WTC11 (cell line): ENCODE data around the gene MRPS21. TPM values are rescaled to one million over a fixed set of nuclear protein-coding genes. Genes with fewer than 3 reads are reported as not detected.

ENCODE experiments used
- ATAC-seq: fragments of 200-7000 bp; cut with Tn5 transposase; 2 replicates; pipeline ENCODE4 v1.10.0; 2021; ENCODE audit warnings: mild to moderate bottlenecking, moderate library complexity
- CTCF ChIA-PET: fragments of 300-600 bp; sonication (Branson Sonifier 250); formaldehyde crosslinking; loops from one replicate; lab custom pipeline; 2021; ENCODE audit warnings: antibody characterized with exemption; lab: Charles Lee
- POLR2A ChIA-PET: fragments of 350-600 bp; sonication (Branson Sonifier 250); formaldehyde crosslinking; loops from one replicate; lab custom pipeline; 2021; ENCODE audit warnings: antibody characterized with exemption; lab: Charles Lee
- DNase-seq: peaks from one replicate; pipeline ENCODE4 v3.0.0; 2021; ENCODE audit warnings: low spot score
- H3K27ac Mint-ChIP-seq: 2 replicates; pipeline ENCODE4 v1.8.0; 2021; ENCODE audit warnings: mixed read lengths
- H3K27me3 Mint-ChIP-seq: 2 replicates; pipeline ENCODE4 v1.8.0; 2021; ENCODE audit warnings: low read depth, mild to moderate bottlenecking, moderate library complexity, mixed read lengths
- H3K36me3 Mint-ChIP-seq: 2 replicates; pipeline ENCODE4 v1.8.0; 2021; ENCODE audit warnings: mixed read lengths
- H3K4me1 Mint-ChIP-seq: 2 replicates; pipeline ENCODE4 v1.8.0; 2022; ENCODE audit warnings: mixed read lengths
- H3K4me3 Mint-ChIP-seq: 2 replicates; pipeline ENCODE4 v1.8.0; 2021; ENCODE audit warnings: mild to moderate bottlenecking, moderate library complexity, mixed read lengths
- H3K9me3 Mint-ChIP-seq: 2 replicates; pipeline ENCODE4 v1.8.0; 2021; ENCODE audit warnings: mixed read lengths
- ATF1 ChIP-seq: sonication (generic); formaldehyde crosslinking; IDR thresholded peaks from 2 replicates; pipeline ENCODE4 v1.8.1; 2023; ENCODE audit warnings: mild to moderate bottlenecking, moderate library complexity, missing genetic modification reagents
- CBFB ChIP-seq: sonication (generic); formaldehyde crosslinking; IDR thresholded peaks from 2 replicates; pipeline ENCODE4 v1.8.1; 2022; ENCODE audit warnings: mild to moderate bottlenecking, low read depth, missing genetic modification reagents
- CREB1 ChIP-seq: sonication (generic); formaldehyde crosslinking; IDR thresholded peaks from 2 replicates; pipeline ENCODE4 v1.8.0; 2023; ENCODE audit warnings: mild to moderate bottlenecking, missing genetic modification reagents
- E2F1 ChIP-seq: sonication (generic); formaldehyde crosslinking; IDR thresholded peaks from 2 replicates; pipeline ENCODE4 v1.8.0; 2022; ENCODE audit warnings: mild to moderate bottlenecking, missing genetic modification reagents
- JUN ChIP-seq: sonication (generic); formaldehyde crosslinking; IDR thresholded peaks from 2 replicates; pipeline ENCODE4 v1.8.0; 2023; ENCODE audit warnings: mild to moderate bottlenecking, missing genetic modification reagents
- MAX ChIP-seq: sonication (generic); formaldehyde crosslinking; IDR thresholded peaks from 2 replicates; pipeline ENCODE4 v1.8.0; 2022; ENCODE audit warnings: mild to moderate bottlenecking, missing genetic modification reagents
- NR2C2 ChIP-seq: sonication (generic); formaldehyde crosslinking; IDR thresholded peaks from 2 replicates; pipeline ENCODE4 v1.8.0; 2022; ENCODE audit warnings: mild to moderate bottlenecking, missing genetic modification reagents
- NR3C1 ChIP-seq: sonication (generic); formaldehyde crosslinking; conservative IDR thresholded peaks from 2 replicates; pipeline ENCODE4 v1.8.1; 2023; ENCODE audit warnings: low read depth, mild to moderate bottlenecking, missing genetic modification reagents
- RORB ChIP-seq: fragments of 250-450 bp; sonication (Bioruptor Pico); IDR thresholded peaks from 2 replicates; pipeline ENCODE4 v1.9.0; 2021; ENCODE audit warnings: mild to moderate bottlenecking
- SP1 ChIP-seq: sonication (generic); formaldehyde crosslinking; conservative IDR thresholded peaks from 2 replicates; pipeline ENCODE4 v1.8.1; 2022; ENCODE audit warnings: missing genetic modification reagents
- TCF7 ChIP-seq: sonication (generic); formaldehyde crosslinking; IDR thresholded peaks from 2 replicates; pipeline ENCODE4 v1.8.0; 2022; ENCODE audit warnings: mild to moderate bottlenecking, low read depth, missing genetic modification reagents, moderate library complexity
- TEAD4 ChIP-seq: sonication (generic); formaldehyde crosslinking; IDR thresholded peaks from 2 replicates; pipeline ENCODE4 v1.8.0; 2022; ENCODE audit warnings: mild to moderate bottlenecking, missing genetic modification reagents
- total RNA-seq: library from RNA; stranded (reverse); gene quantifications from 3 replicates; pipeline ENCODE4 v1.2.3, GENCODE V29; 2021
- TF ChIP-seq, protein P1 (sequence below): sonication (generic); formaldehyde crosslinking; IDR thresholded peaks from 2 replicates; pipeline ENCODE4 v1.8.0; 2022; ENCODE audit warnings: missing genetic modification reagents
- TF ChIP-seq, protein P2 (sequence below): fragments of 250-450 bp; sonication (Bioruptor Pico); IDR thresholded peaks from 2 replicates; pipeline ENCODE4 v1.9.0; 2021; ENCODE audit warnings: mild to moderate bottlenecking
- TF ChIP-seq, protein P3 (sequence below): sonication (generic); formaldehyde crosslinking; IDR thresholded peaks from 2 replicates; pipeline ENCODE4 v1.8.1; 2022; ENCODE audit warnings: low read depth, missing genetic modification reagents, borderline replicate concordance
- TF ChIP-seq, protein P4 (sequence below): sonication (generic); formaldehyde crosslinking; IDR thresholded peaks from 2 replicates; pipeline ENCODE4 v1.8.1; 2023; ENCODE audit warnings: mild to moderate bottlenecking, missing genetic modification reagents
- TF ChIP-seq, protein P5 (sequence below): fragments of 250-450 bp; sonication (Bioruptor Pico); IDR thresholded peaks from 2 replicates; pipeline ENCODE4 v2.1.2; 2022; ENCODE audit warnings: mild to moderate bottlenecking, moderate library complexity
- TF ChIP-seq, protein P6 (sequence below): fragments of 250-450 bp; sonication (Bioruptor Pico); IDR thresholded peaks from 2 replicates; pipeline ENCODE4 v1.9.0; 2021; ENCODE audit warnings: mild to moderate bottlenecking

The MRPS21 gene
- total RNA-seq, 1 experiment from 2014 or later, result 105 TPM

DNA sequence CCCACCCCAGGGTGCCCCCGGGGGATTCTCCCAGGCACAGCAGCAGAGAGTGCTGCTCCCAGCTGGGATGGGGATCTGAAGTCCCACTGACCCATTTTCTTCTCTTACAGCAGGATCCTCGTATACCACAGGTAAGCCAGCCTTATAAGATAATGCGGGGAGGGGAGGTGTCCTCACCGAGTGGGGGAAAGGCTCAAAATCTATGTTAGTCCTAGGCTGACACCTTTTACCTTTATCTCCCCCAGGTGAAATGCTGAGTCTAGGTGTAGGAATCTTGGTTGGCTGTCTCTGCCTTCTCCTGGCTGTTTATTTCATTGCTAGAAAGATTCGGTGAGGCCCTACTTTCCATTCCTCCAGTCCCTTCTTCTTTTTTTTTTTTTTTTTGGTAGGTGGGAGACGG is 30.1 kb upstream of the MRPS21 start (continued):
- TF ChIP-seq, protein P1, sequence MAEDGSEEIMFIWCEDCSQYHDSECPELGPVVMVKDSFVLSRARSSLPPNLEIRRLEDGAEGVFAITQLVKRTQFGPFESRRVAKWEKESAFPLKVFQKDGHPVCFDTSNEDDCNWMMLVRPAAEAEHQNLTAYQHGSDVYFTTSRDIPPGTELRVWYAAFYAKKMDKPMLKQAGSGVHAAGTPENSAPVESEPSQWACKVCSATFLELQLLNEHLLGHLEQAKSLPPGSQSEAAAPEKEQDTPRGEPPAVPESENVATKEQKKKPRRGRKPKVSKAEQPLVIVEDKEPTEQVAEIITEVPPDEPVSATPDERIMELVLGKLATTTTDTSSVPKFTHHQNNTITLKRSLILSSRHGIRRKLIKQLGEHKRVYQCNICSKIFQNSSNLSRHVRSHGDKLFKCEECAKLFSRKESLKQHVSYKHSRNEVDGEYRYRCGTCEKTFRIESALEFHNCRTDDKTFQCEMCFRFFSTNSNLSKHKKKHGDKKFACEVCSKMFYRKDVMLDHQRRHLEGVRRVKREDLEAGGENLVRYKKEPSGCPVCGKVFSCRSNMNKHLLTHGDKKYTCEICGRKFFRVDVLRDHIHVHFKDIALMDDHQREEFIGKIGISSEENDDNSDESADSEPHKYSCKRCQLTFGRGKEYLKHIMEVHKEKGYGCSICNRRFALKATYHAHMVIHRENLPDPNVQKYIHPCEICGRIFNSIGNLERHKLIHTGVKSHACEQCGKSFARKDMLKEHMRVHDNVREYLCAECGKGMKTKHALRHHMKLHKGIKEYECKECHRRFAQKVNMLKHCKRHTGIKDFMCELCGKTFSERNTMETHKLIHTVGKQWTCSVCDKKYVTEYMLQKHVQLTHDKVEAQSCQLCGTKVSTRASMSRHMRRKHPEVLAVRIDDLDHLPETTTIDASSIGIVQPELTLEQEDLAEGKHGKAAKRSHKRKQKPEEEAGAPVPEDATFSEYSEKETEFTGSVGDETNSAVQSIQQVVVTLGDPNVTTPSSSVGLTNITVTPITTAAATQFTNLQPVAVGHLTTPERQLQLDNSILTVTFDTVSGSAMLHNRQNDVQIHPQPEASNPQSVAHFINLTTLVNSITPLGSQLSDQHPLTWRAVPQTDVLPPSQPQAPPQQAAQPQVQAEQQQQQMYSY (CRISPR knock-in tag), result no peak
- TF ChIP-seq, protein P2, sequence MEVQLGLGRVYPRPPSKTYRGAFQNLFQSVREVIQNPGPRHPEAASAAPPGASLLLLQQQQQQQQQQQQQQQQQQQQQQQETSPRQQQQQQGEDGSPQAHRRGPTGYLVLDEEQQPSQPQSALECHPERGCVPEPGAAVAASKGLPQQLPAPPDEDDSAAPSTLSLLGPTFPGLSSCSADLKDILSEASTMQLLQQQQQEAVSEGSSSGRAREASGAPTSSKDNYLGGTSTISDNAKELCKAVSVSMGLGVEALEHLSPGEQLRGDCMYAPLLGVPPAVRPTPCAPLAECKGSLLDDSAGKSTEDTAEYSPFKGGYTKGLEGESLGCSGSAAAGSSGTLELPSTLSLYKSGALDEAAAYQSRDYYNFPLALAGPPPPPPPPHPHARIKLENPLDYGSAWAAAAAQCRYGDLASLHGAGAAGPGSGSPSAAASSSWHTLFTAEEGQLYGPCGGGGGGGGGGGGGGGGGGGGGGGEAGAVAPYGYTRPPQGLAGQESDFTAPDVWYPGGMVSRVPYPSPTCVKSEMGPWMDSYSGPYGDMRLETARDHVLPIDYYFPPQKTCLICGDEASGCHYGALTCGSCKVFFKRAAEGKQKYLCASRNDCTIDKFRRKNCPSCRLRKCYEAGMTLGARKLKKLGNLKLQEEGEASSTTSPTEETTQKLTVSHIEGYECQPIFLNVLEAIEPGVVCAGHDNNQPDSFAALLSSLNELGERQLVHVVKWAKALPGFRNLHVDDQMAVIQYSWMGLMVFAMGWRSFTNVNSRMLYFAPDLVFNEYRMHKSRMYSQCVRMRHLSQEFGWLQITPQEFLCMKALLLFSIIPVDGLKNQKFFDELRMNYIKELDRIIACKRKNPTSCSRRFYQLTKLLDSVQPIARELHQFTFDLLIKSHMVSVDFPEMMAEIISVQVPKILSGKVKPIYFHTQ (CRISPR knock-in tag), result no peak
- TF ChIP-seq, protein P3, sequence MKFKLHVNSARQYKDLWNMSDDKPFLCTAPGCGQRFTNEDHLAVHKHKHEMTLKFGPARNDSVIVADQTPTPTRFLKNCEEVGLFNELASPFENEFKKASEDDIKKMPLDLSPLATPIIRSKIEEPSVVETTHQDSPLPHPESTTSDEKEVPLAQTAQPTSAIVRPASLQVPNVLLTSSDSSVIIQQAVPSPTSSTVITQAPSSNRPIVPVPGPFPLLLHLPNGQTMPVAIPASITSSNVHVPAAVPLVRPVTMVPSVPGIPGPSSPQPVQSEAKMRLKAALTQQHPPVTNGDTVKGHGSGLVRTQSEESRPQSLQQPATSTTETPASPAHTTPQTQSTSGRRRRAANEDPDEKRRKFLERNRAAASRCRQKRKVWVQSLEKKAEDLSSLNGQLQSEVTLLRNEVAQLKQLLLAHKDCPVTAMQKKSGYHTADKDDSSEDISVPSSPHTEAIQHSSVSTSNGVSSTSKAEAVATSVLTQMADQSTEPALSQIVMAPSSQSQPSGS (CRISPR knock-in tag), result no peak
- TF ChIP-seq, all 79 proteins: peak for 0

DNA sequence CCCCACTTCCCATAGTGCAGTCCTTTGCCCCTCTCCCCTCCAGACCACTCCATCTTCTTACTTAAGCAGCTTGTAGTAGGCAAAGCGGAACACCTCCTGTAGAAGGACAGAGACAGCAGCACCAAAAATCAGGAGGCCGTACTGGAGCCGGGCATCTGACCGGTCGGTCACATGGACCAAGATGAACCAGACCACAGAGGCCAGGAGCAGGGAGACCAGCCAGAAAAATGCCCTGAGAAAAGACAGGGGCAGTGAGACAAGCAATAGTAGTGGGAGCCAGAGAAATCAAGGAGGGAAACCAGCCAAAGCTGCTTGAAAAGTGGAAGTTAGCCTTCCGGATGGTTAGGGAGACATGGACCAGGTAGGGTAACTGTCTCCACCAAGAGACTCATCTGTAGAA is 25.8 kb upstream of the MRPS21 start:
- ATAC-seq (no peak), DNase-seq (no peak)
- POLR2A ChIA-PET, result no interaction called here
- Mint-ChIP-seq H3K27me3 (no peaks in the 10 kb centered on the region), H3K36me3 (peaks cover 39% of the 10 kb centered on the region), H3K27ac (peak overlapping the region; percentile 98), H3K9me3 (no peaks in the 10 kb centered on the region), H3K4me3 (peak overlapping the region; percentile 100), H3K4me1 (peaks cover 39% of the 10 kb centered on the region)
- CTCF ChIA-PET, result no interaction called here
- TF ChIP-seq JUN (CRISPR knock-in tag) (no peak), ATF1 (CRISPR knock-in tag) (no peak), NR3C1 (CRISPR knock-in tag) (no peak), CREB1 (CRISPR knock-in tag) (no peak), MAX (CRISPR knock-in tag) (no peak), RORB (CRISPR knock-in tag) (no peak), TCF7 (CRISPR knock-in tag) (no peak), E2F1 (no peak), TEAD4 (CRISPR knock-in tag) (no peak), NR2C2 (CRISPR knock-in tag) (no peak), CBFB (CRISPR knock-in tag) (no peak), SP1 (CRISPR knock-in tag) (no peak)
- TF ChIP-seq, protein P4, sequence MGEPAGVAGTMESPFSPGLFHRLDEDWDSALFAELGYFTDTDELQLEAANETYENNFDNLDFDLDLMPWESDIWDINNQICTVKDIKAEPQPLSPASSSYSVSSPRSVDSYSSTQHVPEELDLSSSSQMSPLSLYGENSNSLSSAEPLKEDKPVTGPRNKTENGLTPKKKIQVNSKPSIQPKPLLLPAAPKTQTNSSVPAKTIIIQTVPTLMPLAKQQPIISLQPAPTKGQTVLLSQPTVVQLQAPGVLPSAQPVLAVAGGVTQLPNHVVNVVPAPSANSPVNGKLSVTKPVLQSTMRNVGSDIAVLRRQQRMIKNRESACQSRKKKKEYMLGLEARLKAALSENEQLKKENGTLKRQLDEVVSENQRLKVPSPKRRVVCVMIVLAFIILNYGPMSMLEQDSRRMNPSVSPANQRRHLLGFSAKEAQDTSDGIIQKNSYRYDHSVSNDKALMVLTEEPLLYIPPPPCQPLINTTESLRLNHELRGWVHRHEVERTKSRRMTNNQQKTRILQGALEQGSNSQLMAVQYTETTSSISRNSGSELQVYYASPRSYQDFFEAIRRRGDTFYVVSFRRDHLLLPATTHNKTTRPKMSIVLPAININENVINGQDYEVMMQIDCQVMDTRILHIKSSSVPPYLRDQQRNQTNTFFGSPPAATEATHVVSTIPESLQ (CRISPR knock-in tag), result no peak
- TF ChIP-seq, protein P5, sequence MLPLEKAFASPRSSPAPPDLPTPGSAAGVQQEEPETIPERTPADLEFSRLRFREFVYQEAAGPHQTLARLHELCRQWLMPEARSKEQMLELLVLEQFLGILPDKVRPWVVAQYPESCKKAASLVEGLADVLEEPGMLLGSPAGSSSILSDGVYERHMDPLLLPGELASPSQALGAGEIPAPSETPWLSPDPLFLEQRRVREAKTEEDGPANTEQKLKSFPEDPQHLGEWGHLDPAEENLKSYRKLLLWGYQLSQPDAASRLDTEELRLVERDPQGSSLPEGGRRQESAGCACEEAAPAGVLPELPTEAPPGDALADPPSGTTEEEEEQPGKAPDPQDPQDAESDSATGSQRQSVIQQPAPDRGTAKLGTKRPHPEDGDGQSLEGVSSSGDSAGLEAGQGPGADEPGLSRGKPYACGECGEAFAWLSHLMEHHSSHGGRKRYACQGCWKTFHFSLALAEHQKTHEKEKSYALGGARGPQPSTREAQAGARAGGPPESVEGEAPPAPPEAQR (CRISPR knock-in tag), result no peak
- TF ChIP-seq, protein P2 (CRISPR knock-in tag), result no peak
- TF ChIP-seq, protein P6, sequence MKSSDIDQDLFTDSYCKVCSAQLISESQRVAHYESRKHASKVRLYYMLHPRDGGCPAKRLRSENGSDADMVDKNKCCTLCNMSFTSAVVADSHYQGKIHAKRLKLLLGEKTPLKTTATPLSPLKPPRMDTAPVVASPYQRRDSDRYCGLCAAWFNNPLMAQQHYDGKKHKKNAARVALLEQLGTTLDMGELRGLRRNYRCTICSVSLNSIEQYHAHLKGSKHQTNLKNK (CRISPR knock-in tag), result no peak
